Liver (tissue), 3 donors: ENCODE measurements around the gene SLC1A2.

Experiments used
- EGR1 ChIP-seq, 2 donors: IDR thresholded peaks; 2 replicates each; pipeline ENCODE4 v1.6.1; 2016 to 2018; ENCODE audit warnings: antibody characterized with exemption in 2 of 2, low read depth in 2 of 2
- GABPA ChIP-seq, 2 donors: IDR thresholded peaks in 1 of 2; conservative IDR thresholded peaks in 1 of 2; 2 replicates each; pipeline ENCODE4 v1.6.1; 2016; ENCODE audit warnings: antibody characterized with exemption in 2 of 2, mild to moderate bottlenecking in 1 of 2, moderate library complexity in 1 of 2
- JUND ChIP-seq, 2 donors: IDR thresholded peaks; 2 replicates each; pipeline ENCODE4 v1.6.1; 2016; ENCODE audit warnings: antibody characterized with exemption in 2 of 2
- RAD21 ChIP-seq, 2 donors: IDR thresholded peaks; 2 replicates each; pipeline ENCODE4 v1.6.1; 2016; ENCODE audit warnings: antibody characterized with exemption in 2 of 2, mild to moderate bottlenecking in 2 of 2
- RXRA ChIP-seq, 2 donors: IDR thresholded peaks; 2 replicates each; pipeline ENCODE4 v1.6.1; 2017 to 2018; ENCODE audit warnings: antibody characterized with exemption in 2 of 2, mild to moderate bottlenecking in 1 of 2
- SP1 ChIP-seq: IDR thresholded peaks from 2 replicates; pipeline ENCODE4 v1.6.1; 2018; ENCODE audit warnings: antibody characterized with exemption, mild to moderate bottlenecking
- TAF1 ChIP-seq: conservative IDR thresholded peaks from 2 replicates; pipeline ENCODE4 v1.6.1; 2016; ENCODE audit warnings: antibody characterized with exemption, mild to moderate bottlenecking
- YY1 ChIP-seq: IDR thresholded peaks from 2 replicates; pipeline ENCODE4 v1.6.1; 2016; ENCODE audit warnings: antibody characterized with exemption, mild to moderate bottlenecking
- ZBTB33 ChIP-seq: IDR thresholded peaks from 2 replicates; pipeline ENCODE4 v1.6.1; 2016; ENCODE audit warnings: antibody characterized with exemption
- TF ChIP-seq, protein P1 (sequence below): fragments of 150-350 bp; IDR thresholded peaks from 2 replicates; pipeline ENCODE4 v1.5.1; 2017; ENCODE audit warnings: improper control_type of control experiment, low read depth, low read length; ENCODE audit not compliant: missing input control
- TF ChIP-seq, protein P2 (sequence below): IDR thresholded peaks from 2 replicates; pipeline ENCODE4 v1.6.1; 2016; ENCODE audit warnings: antibody characterized with exemption
- TF ChIP-seq, protein P3 (sequence below): IDR thresholded peaks from 2 replicates; pipeline ENCODE4 v1.6.1; 2016; ENCODE audit warnings: antibody characterized with exemption
- TF ChIP-seq, protein P4 (sequence below): IDR thresholded peaks from 2 replicates; pipeline ENCODE4 v1.6.1; 2016; ENCODE audit warnings: antibody characterized with exemption, mild to moderate bottlenecking
- donor health status: healthy.
- donor health status: healthy.

- TF ChIP-seq, protein P1, sequence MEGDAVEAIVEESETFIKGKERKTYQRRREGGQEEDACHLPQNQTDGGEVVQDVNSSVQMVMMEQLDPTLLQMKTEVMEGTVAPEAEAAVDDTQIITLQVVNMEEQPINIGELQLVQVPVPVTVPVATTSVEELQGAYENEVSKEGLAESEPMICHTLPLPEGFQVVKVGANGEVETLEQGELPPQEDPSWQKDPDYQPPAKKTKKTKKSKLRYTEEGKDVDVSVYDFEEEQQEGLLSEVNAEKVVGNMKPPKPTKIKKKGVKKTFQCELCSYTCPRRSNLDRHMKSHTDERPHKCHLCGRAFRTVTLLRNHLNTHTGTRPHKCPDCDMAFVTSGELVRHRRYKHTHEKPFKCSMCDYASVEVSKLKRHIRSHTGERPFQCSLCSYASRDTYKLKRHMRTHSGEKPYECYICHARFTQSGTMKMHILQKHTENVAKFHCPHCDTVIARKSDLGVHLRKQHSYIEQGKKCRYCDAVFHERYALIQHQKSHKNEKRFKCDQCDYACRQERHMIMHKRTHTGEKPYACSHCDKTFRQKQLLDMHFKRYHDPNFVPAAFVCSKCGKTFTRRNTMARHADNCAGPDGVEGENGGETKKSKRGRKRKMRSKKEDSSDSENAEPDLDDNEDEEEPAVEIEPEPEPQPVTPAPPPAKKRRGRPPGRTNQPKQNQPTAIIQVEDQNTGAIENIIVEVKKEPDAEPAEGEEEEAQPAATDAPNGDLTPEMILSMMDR = no peak
- TF ChIP-seq, protein P2, sequence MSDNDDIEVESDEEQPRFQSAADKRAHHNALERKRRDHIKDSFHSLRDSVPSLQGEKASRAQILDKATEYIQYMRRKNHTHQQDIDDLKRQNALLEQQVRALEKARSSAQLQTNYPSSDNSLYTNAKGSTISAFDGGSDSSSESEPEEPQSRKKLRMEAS = peak; percentile 76
- TF ChIP-seq TAF1 = no peak
- no peak for TF ChIP-seq GABPA (IDR thresholded peaks at IDR 0.05 in 1 of 2, conservative IDR thresholded peaks at IDR 0.05 in 1 of 2)
- TF ChIP-seq ZBTB33 = peak; percentile 89
- TF ChIP-seq SP1 = peak; percentile 83
- TF ChIP-seq EGR1 (IDR thresholded peaks at IDR 0.05; ENCODE audit: low read depth in 2 of 2) = peak in 1 of 2 donors; percentile 96
- TF ChIP-seq YY1 = peak; percentile 66
- peak; percentile 99 to 100 for TF ChIP-seq JUND (IDR thresholded peaks at IDR 0.05)
- peak; percentile 58 to 61 for TF ChIP-seq RAD21 (IDR thresholded peaks at IDR 0.05)
- TF ChIP-seq, protein P3, sequence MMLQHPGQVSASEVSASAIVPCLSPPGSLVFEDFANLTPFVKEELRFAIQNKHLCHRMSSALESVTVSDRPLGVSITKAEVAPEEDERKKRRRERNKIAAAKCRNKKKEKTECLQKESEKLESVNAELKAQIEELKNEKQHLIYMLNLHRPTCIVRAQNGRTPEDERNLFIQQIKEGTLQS = peak; percentile 98
- TF ChIP-seq, protein P4, sequence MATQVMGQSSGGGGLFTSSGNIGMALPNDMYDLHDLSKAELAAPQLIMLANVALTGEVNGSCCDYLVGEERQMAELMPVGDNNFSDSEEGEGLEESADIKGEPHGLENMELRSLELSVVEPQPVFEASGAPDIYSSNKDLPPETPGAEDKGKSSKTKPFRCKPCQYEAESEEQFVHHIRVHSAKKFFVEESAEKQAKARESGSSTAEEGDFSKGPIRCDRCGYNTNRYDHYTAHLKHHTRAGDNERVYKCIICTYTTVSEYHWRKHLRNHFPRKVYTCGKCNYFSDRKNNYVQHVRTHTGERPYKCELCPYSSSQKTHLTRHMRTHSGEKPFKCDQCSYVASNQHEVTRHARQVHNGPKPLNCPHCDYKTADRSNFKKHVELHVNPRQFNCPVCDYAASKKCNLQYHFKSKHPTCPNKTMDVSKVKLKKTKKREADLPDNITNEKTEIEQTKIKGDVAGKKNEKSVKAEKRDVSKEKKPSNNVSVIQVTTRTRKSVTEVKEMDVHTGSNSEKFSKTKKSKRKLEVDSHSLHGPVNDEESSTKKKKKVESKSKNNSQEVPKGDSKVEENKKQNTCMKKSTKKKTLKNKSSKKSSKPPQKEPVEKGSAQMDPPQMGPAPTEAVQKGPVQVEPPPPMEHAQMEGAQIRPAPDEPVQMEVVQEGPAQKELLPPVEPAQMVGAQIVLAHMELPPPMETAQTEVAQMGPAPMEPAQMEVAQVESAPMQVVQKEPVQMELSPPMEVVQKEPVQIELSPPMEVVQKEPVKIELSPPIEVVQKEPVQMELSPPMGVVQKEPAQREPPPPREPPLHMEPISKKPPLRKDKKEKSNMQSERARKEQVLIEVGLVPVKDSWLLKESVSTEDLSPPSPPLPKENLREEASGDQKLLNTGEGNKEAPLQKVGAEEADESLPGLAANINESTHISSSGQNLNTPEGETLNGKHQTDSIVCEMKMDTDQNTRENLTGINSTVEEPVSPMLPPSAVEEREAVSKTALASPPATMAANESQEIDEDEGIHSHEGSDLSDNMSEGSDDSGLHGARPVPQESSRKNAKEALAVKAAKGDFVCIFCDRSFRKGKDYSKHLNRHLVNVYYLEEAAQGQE = peak; percentile 71
- peak; percentile 92 to 95 for TF ChIP-seq RXRA (IDR thresholded peaks at IDR 0.05)
Observed at GRCh38 chr11:35390737-35391682, 28.3 kb downstream of the SLC1A2 start.
